GM12873 (cell line): ENCODE data around the gene RNASET2.
A peak's percentile ranks its signal among the peaks of the same experiment; 100 is the strongest.

Source experiments
- TF ChIP-seq, protein P1 (sequence below): IDR thresholded peaks from 2 replicates; pipeline ENCODE4 v1.5.1; 2012; ENCODE audit warnings: low read depth, mild to moderate bottlenecking, moderate library complexity, low read length, control low read depth; ENCODE audit not compliant: insufficient read depth; ENCODE audit errors: missing control alignments

Gene RNASET2

DNA sequence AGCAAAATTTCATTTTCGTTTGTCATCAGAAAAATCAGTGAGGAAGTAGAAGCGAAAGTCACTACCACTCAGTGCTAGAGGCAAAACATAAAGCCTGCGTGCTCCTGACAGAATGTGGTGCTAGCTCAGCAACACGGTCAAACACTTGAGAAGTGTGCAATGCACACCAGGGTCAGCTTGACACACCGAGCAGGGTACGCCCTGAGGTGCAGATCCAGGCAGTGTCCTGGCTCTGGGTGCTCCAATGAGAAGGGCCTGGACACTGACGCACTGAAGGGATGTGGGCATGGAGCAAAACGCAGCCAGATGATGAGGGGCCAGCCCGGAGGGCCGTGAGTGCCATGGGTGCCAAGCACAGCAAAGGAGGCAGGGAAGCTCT is 5.9 kb downstream of the RNASET2 start:
- TF ChIP-seq, protein P1, sequence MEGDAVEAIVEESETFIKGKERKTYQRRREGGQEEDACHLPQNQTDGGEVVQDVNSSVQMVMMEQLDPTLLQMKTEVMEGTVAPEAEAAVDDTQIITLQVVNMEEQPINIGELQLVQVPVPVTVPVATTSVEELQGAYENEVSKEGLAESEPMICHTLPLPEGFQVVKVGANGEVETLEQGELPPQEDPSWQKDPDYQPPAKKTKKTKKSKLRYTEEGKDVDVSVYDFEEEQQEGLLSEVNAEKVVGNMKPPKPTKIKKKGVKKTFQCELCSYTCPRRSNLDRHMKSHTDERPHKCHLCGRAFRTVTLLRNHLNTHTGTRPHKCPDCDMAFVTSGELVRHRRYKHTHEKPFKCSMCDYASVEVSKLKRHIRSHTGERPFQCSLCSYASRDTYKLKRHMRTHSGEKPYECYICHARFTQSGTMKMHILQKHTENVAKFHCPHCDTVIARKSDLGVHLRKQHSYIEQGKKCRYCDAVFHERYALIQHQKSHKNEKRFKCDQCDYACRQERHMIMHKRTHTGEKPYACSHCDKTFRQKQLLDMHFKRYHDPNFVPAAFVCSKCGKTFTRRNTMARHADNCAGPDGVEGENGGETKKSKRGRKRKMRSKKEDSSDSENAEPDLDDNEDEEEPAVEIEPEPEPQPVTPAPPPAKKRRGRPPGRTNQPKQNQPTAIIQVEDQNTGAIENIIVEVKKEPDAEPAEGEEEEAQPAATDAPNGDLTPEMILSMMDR = no peak

DNA sequence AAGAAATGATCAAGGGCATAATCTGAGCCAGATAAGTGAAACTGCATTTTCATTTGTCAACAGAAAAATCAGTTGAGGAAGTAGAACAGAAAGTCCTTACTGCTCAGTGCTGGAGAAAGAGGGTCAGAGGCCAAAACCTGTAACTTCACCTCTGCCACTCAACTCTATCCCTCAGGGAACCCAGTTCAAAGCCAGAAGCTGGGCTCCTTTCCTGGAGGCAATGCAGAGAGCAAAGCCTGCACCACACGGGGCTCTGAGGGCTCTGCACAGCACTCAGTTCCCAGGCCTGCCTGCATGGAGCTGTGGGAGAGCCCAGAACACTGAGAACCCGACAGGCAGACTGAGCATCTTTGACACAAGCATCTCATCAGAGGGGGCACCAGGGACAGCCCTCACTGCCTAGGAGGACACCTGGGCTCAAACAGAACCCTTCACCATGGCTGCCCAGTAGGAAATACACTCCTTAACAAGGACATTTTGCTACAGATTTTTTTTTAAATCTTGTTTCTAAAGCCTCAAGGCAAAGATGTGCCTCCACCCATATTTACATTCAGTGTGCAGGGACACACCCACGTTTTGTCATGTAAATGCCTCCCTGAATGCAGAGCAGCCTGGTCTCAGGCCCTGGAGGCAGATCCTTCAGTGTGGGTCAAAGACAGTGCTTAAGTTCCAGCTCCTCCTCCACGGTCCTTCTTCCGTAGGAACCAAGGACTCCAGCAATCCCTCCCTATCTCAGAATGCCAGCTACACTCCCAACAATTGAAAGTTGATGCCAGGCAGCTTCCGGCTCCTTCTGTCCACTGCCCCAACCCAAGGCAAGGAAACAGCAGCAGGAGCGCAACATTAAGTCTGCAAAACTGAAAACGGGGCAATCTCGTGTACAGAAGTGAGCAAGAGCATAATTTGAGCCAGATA is 6.6 kb downstream of the RNASET2 start:
- TF ChIP-seq, protein P1 = peak; percentile 6

DNA sequence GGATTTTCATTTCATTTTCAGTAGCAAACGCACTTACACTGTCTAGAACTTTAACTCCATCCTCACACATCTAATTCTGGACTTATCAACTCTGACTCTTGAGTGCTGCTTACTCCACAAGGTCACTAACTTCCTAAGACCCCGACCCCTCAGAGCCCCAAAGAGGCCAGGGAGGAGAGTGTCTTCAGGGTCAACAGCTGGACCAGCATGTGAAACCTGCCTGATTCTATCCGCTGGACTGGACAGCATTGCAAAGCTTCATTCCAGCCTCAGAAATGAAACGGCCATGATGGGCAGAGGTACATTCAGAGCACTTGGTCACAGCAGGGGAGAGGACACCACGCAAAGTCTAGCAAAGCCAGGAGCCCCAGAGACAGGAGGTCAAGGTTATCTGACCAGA is 9.1 kb downstream of the RNASET2 start:
- TF ChIP-seq, protein P1 = no peak

DNA sequence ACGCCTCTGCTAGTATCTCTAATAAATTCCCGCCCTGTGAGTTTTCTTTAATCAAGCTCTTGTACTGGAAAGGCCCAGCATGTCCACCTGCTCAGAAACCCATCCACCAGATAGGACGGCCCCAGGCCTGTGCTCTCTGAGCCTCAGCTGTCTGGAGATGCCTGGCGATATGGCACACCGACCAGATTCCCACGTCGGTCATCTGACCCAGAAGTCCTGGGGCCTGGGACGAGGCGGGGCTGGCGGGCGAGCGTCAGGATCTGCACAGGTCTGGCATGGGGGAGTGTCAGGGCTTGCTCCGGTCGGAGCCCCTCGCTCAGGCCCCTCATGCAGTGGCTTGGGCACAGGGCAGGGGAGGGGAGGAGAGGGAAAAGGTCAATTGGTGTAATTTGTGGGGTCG is 10.2 kb downstream of the RNASET2 start:
- TF ChIP-seq, protein P1 = no peak

DNA sequence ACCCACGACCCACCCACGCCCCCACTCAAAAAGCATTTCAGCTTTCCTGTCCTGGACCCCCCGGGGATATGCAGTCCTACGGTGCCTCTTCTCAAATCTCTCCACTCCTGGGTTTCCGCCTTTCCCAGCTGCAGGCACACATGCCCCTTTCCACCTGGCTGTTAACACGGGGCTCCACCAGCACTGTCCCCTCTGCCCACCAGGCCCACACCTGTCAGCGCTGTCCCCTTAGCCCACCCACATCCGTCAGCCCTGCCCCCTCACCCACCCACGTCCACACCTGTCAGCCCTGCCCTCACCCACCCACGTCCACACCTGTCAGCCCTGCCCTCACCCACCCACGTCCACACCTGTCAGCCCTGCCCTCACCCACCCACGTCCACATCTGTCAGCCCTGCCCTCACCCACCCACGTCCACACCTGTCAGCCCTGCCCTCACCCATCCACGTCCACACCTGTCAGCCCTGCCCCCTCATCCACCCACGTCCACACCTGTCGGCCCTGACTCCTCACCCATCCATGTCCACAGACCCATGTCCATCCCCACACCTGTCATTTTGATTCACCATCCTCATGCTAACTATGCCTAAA is 11.6 kb downstream of the RNASET2 start:
- TF ChIP-seq, protein P1 = no peak

DNA sequence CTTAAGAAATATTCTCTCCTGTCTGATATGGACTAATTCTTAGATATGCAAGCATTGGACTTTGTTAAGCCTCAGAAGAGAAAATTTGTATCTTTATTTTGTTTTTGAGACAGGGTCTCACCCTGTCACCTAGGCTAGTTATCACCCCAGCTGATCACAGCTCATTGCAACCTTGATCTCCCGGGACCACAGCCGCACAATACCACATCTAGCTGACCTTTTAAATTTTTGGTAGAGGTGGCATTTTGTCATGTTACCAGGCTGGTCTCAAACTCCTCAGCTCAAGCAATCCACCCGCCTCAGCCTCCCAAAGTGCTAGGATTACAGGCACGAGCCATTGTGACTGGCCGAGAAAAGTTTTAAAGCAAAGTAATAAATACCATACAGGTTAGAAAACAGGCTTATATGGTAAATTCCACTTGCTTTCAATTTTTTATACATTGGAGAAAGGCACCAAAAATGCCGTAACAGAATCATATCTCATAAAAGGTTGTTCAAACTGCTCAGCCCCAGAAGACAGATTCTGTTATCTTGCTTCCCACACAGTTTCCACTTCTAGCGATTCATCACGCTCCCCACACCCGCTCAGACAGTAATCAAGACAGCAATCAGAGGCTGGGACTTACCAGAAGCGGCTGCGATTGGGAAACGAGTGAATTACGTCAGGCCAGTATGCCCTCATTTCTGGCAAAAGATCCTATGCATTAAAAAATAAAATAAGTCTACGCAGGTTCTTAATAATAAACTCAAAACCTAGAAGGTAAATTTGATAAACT is 13.8 kb downstream of the RNASET2 start:
- TF ChIP-seq, protein P1 = no peak

DNA sequence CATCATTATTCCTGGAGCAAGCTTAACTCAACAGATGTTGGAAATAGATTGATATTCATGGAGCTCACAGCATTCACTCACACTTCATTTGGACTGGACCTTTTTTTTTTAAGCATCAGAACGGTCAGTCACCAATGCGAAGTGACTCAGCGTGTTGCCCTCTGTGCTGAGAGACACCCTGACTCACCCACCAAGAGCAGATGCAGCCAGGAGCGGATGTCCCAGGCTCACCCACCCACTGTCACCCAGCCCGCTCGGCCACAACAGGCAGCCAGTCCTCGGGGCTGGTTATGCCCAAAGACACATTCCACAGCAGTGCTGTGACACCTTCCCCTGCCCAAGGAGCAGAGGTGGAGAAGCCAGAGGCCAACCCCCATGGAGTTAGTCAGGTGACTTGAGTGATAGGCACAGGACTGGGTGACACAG is 15.7 kb downstream of the RNASET2 start:
- TF ChIP-seq, protein P1 = no peak
